CD4-positive, alpha-beta memory T cell (primary cell): Measurements from ENCODE around the gene COL20A1. TPM values are rescaled to one million over a fixed set of nuclear protein-coding genes. Genes with fewer than 3 reads are reported as not detected.

Source experiments
- CTCF ChIA-PET: fragments of 350-600 bp; sonication (Branson Sonifier 250); formaldehyde crosslinking; loops from one replicate; lab custom pipeline; 2021; ENCODE audit warnings: inconsistent platforms; ENCODE audit not compliant: partially characterized antibody; lab: Charles Lee
- POLR2A ChIA-PET: fragments of 350-600 bp; sonication (Branson Sonifier 250); formaldehyde crosslinking; loops from one replicate; lab custom pipeline; 2021; ENCODE audit not compliant: partially characterized antibody; lab: Charles Lee
- DNase-seq, 5 donors: peaks; one replicate each; pipeline versions ENCODE4 v3.0.0 to v3.0.0-alpha.2; 2020 to 2022; ENCODE audit warnings: mixed read lengths in 1 of 5
- H3K27ac ChIP-seq: one replicate; pipeline ENCODE4 v1.7.0; 2013; ENCODE audit warnings: low read depth, low read length
- H3K27me3 ChIP-seq: 2 replicates; pipeline ENCODE4 v1.7.0; 2013; ENCODE audit warnings: mild to moderate bottlenecking, low read length, moderate library complexity; ENCODE audit not compliant: insufficient read depth
- H3K36me3 ChIP-seq: 2 replicates; pipeline ENCODE4 v1.7.0; 2013; ENCODE audit warnings: mild to moderate bottlenecking, low read length, moderate library complexity; ENCODE audit not compliant: insufficient read depth
- H3K4me1 ChIP-seq: 2 replicates; pipeline ENCODE4 v1.7.0; 2013; ENCODE audit warnings: mild to moderate bottlenecking, low read length, moderate library complexity; ENCODE audit not compliant: insufficient read depth
- H3K4me3 ChIP-seq, 2 donors: one replicate each; pipeline ENCODE4 v1.7.0; 2013; ENCODE audit warnings: low read length in 2 of 2, mild to moderate bottlenecking in 1 of 2
- H3K9me3 ChIP-seq, 2 donors: one replicate each; pipeline ENCODE4 v1.7.0; 2013; ENCODE audit warnings: low read length in 2 of 2, control low read depth in 1 of 2; ENCODE audit not compliant: control insufficient read depth in 1 of 2
- H3K27ac Mint-ChIP-seq, 7 donors: one replicate each; pipeline ENCODE4 v1.8.0; 2020 to 2021; ENCODE audit warnings: mixed read lengths in 7 of 7, mild to moderate bottlenecking in 6 of 7, inconsistent platforms in 3 of 7, moderate library complexity in 3 of 7
- H3K27me3 Mint-ChIP-seq, 2 donors: one replicate each; pipeline ENCODE4 v1.8.0; 2020 to 2021; ENCODE audit warnings: mixed read lengths in 2 of 2
- H3K36me3 Mint-ChIP-seq, 2 donors: one replicate each; pipeline ENCODE4 v1.8.0; 2020 to 2021; ENCODE audit warnings: mixed read lengths in 2 of 2, inconsistent platforms in 1 of 2, mild to moderate bottlenecking in 1 of 2
- H3K4me1 Mint-ChIP-seq, 4 donors: one replicate each; pipeline ENCODE4 v1.8.0; 2020 to 2021; ENCODE audit warnings: mixed read lengths in 4 of 4, mild to moderate bottlenecking in 1 of 4
- H3K4me3 Mint-ChIP-seq, 8 donors: one replicate each; pipeline ENCODE4 v1.8.0; 2020 to 2021; ENCODE audit warnings: mixed read lengths in 8 of 8, mild to moderate bottlenecking in 7 of 8, moderate library complexity in 6 of 8, inconsistent platforms in 3 of 8
- H3K9me3 Mint-ChIP-seq, 8 donors: one replicate each; pipeline ENCODE4 v1.8.0; 2020 to 2021; ENCODE audit warnings: mixed read lengths in 8 of 8, mild to moderate bottlenecking in 5 of 8, inconsistent platforms in 3 of 8, moderate library complexity in 1 of 8
- intact Hi-C: fragments of 100-400 bp; cut with micrococcal nuclease; formaldehyde crosslinking; loops from one replicate; pipeline ENCODE4 v1.15.1; 2023
- polyA plus RNA-seq, 2 donors: library from polyadenylated mRNA; unstranded; fragments of 300-500 nt; fragmentation: Illumina TruSeq; gene quantifications; one replicate each; pipeline ENCODE4 v1.2.3, GENCODE V29; 2021
- total RNA-seq, 2 experiments: library from RNA; stranded (reverse); gene quantifications; one replicate each; pipeline ENCODE4 v1.2.3, GENCODE V29; 2021

Gene COL20A1
- total and polyA plus RNA-seq, 4 experiments from 2014 or later, result 0.11 TPM; not detected in 3

- Histone ChIP-seq H3K9me3 (no peaks in the 10 kb centered on the region), H3K27ac (no peak overlapping the region), H3K4me1 (no peaks in the 10 kb centered on the region), H3K4me3 (no peak overlapping the region), H3K27me3 (no peaks in the 10 kb centered on the region), H3K36me3 (no peaks in the 10 kb centered on the region)
- Mint-ChIP-seq H3K27me3 (peaks cover 3 to 4% of the 10 kb centered on the region in 2 donors), H3K4me1 (no peaks in the 10 kb centered on the region), H3K36me3 (no peaks in the 10 kb centered on the region), H3K9me3 (no peaks in the 10 kb centered on the region), H3K4me3 (no peak overlapping the region), H3K27ac (no peak overlapping the region)
- intact Hi-C loops, result no loop called here
- POLR2A ChIA-PET, result no interaction called here
- CTCF ChIA-PET, result no interaction called here
- DNase-seq, result no peak
These were observed 26.4 kb downstream of the COL20A1 start for GRCh38 chr20:63319164-63320040.

- no peaks in the 10 kb centered on the region for H3K27me3 ChIP-seq
These were observed 27.1 kb downstream of the COL20A1 start for GRCh38 chr20:63320041-63320511.

GRCh38 chr20:63320616-63321147 lies 27.7 kb downstream of the COL20A1 start:
- Mint-ChIP-seq H3K27me3 (peaks cover 3 to 4% of the 10 kb centered on the region in 2 donors), H3K4me1 (no peaks in the 10 kb centered on the region), H3K36me3 (no peaks in the 10 kb centered on the region), H3K9me3 (no peaks in the 10 kb centered on the region), H3K4me3 (no peak overlapping the region), H3K27ac (no peak overlapping the region)
- Histone ChIP-seq H3K36me3 (no peaks in the 10 kb centered on the region), H3K4me1 (peaks cover 3% of the 10 kb centered on the region), H3K4me3 (no peak overlapping the region), H3K9me3 (no peaks in the 10 kb centered on the region), H3K27ac (no peak overlapping the region), H3K27me3 (no peaks in the 10 kb centered on the region)
- ChIA-PET CTCF (no interaction called here), POLR2A (no interaction called here)
- intact Hi-C loops, result no loop called here
- no peak for DNase-seq

More at GRCh38 chr20:63320041-63320511, 27.1 kb downstream of the COL20A1 start:
- Mint-ChIP-seq H3K4me1 (no peaks in the 10 kb centered on the region), H3K9me3 (no peaks in the 10 kb centered on the region), H3K27ac (no peak overlapping the region), H3K36me3 (no peaks in the 10 kb centered on the region), H3K27me3 (peaks cover 3 to 4% of the 10 kb centered on the region in 2 donors), H3K4me3 (no peak overlapping the region)
- DNase-seq, result no peak
- H3K9me3 ChIP-seq, result no peaks in the 10 kb centered on the region
- H3K4me3 ChIP-seq, result no peak overlapping the region
- no peak overlapping the region for H3K27ac ChIP-seq
- ChIA-PET CTCF (no interaction called here), POLR2A (no interaction called here)
- intact Hi-C loops, result no loop called here
- no peaks in the 10 kb centered on the region for H3K36me3 ChIP-seq
- H3K4me1 ChIP-seq, result no peaks in the 10 kb centered on the region

GRCh38 chr20:63321148-63321831 lies 28.3 kb downstream of the COL20A1 start:
- no peak overlapping the region for H3K4me3 Mint-ChIP-seq
- peaks cover 3% of the 10 kb centered on the region in 2 donors for H3K27me3 Mint-ChIP-seq
- no peak for DNase-seq
- Histone ChIP-seq H3K27me3 (no peaks in the 10 kb centered on the region), H3K27ac (no peak overlapping the region), H3K9me3 (no peaks in the 10 kb centered on the region), H3K4me3 (no peak overlapping the region), H3K4me1 (peaks cover 9% of the 10 kb centered on the region), H3K36me3 (no peaks in the 10 kb centered on the region)
- POLR2A ChIA-PET, result no interaction called here
- CTCF ChIA-PET, result no interaction called here
- no peaks in the 10 kb centered on the region for H3K4me1 Mint-ChIP-seq
- no peak overlapping the region for H3K27ac Mint-ChIP-seq
- intact Hi-C loops, result no loop called here
- H3K36me3 Mint-ChIP-seq, result no peaks in the 10 kb centered on the region
- H3K9me3 Mint-ChIP-seq, result peaks cover 0 to 2% (median 0%) of the 10 kb centered on the region in 8 donors

- intact Hi-C loops, result no loop called here
- H3K4me3 ChIP-seq, result no peak overlapping the region
- no peaks in the 10 kb centered on the region for H3K9me3 ChIP-seq
- H3K36me3 Mint-ChIP-seq, result no peaks in the 10 kb centered on the region
- POLR2A ChIA-PET, result no interaction called here
- H3K27ac Mint-ChIP-seq, result no peak overlapping the region
- DNase-seq, result no peak
- peaks cover 0 to 5% (median 1%) of the 10 kb centered on the region in 4 donors for H3K4me1 Mint-ChIP-seq
- no peaks in the 10 kb centered on the region for H3K36me3 ChIP-seq
- H3K9me3 Mint-ChIP-seq, result peaks cover 0 to 7% (median 0%) of the 10 kb centered on the region in 8 donors
- peaks cover 13% of the 10 kb centered on the region for H3K4me1 ChIP-seq
- CTCF ChIA-PET, result no interaction called here
- H3K27ac ChIP-seq, result no peak overlapping the region
- H3K27me3 ChIP-seq, result no peaks in the 10 kb centered on the region
- H3K4me3 Mint-ChIP-seq, result no peak overlapping the region
- H3K27me3 Mint-ChIP-seq, result peaks cover 3% of the 10 kb centered on the region in 2 donors
These were observed 29.4 kb downstream of the COL20A1 start for GRCh38 chr20:63322146-63322932.

GRCh38 chr20:63322933-63323273 lies 29.9 kb downstream of the COL20A1 start:
- peaks cover 0 to 5% (median 1%) of the 10 kb centered on the region in 4 donors for H3K4me1 Mint-ChIP-seq
- peaks cover 0 to 7% (median 0%) of the 10 kb centered on the region in 8 donors for H3K9me3 Mint-ChIP-seq
- Histone ChIP-seq H3K36me3 (no peaks in the 10 kb centered on the region), H3K4me1 (peaks cover 13% of the 10 kb centered on the region), H3K27me3 (no peaks in the 10 kb centered on the region), H3K4me3 (no peak overlapping the region), H3K9me3 (no peaks in the 10 kb centered on the region), H3K27ac (no peak overlapping the region)
- H3K27me3 Mint-ChIP-seq, result peaks cover 3% of the 10 kb centered on the region in 2 donors
- DNase-seq, result no peak
- no peak overlapping the region for H3K27ac Mint-ChIP-seq
- intact Hi-C loops, result no loop called here
- H3K4me3 Mint-ChIP-seq, result no peak overlapping the region
- no peaks in the 10 kb centered on the region for H3K36me3 Mint-ChIP-seq
- POLR2A ChIA-PET, result no interaction called here
- CTCF ChIA-PET, result no interaction called here
